Measurements from ENCODE around the gene PKNOX2. TPM values are rescaled to one million over a fixed set of nuclear protein-coding genes. Genes with fewer than 3 reads are reported as not detected.

The PKNOX2 gene
- total RNA-seq, 1 donor from 2014 or later, result 12.1 TPM

GRCh38 chr11:125279676-125280418 is 115.3 kb downstream of the PKNOX2 start:
- TF ChIP-seq, protein P1, sequence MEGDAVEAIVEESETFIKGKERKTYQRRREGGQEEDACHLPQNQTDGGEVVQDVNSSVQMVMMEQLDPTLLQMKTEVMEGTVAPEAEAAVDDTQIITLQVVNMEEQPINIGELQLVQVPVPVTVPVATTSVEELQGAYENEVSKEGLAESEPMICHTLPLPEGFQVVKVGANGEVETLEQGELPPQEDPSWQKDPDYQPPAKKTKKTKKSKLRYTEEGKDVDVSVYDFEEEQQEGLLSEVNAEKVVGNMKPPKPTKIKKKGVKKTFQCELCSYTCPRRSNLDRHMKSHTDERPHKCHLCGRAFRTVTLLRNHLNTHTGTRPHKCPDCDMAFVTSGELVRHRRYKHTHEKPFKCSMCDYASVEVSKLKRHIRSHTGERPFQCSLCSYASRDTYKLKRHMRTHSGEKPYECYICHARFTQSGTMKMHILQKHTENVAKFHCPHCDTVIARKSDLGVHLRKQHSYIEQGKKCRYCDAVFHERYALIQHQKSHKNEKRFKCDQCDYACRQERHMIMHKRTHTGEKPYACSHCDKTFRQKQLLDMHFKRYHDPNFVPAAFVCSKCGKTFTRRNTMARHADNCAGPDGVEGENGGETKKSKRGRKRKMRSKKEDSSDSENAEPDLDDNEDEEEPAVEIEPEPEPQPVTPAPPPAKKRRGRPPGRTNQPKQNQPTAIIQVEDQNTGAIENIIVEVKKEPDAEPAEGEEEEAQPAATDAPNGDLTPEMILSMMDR (IDR thresholded peaks at IDR 0.05), result no peak

GRCh38 chr11:125280646-125281045 is 116.1 kb downstream of the PKNOX2 start:
- peaks cover 0 to 4% of the 10 kb centered on the region in 2 donors for H3K4me1 ChIP-seq
- DNase-seq (ENCODE audit: low spot score in 2 of 2), result no peak
- no peaks in the 10 kb centered on the region for H3K9me3 ChIP-seq
- H3K36me3 ChIP-seq, result no peaks in the 10 kb centered on the region
- intact Hi-C loops (cut with DNase I), result no loop called here
- no peak overlapping the region for H3K27ac ChIP-seq
- no peaks in the 10 kb centered on the region for H3K27me3 ChIP-seq
- TF ChIP-seq, protein P1 (IDR thresholded peaks at IDR 0.05), result no peak
- no peak overlapping the region for H3K4me3 ChIP-seq

More at GRCh38 chr11:125279676-125280418, 115.3 kb downstream of the PKNOX2 start:
- Histone ChIP-seq H3K36me3 (no peaks in the 10 kb centered on the region), H3K27me3 (no peaks in the 10 kb centered on the region), H3K4me3 (no peak overlapping the region), H3K4me1 (peaks cover 1 to 10% of the 10 kb centered on the region in 2 donors), H3K27ac (no peak overlapping the region), H3K9me3 (no peaks in the 10 kb centered on the region)
- DNase-seq (ENCODE audit: low spot score in 2 of 2), result no peak
- intact Hi-C loops (cut with DNase I), result loop anchor here (5.0 kb wide), 2 partner anchors 67 to 113 kb away; no protein-coding TSS in a partner anchor

DNA sequence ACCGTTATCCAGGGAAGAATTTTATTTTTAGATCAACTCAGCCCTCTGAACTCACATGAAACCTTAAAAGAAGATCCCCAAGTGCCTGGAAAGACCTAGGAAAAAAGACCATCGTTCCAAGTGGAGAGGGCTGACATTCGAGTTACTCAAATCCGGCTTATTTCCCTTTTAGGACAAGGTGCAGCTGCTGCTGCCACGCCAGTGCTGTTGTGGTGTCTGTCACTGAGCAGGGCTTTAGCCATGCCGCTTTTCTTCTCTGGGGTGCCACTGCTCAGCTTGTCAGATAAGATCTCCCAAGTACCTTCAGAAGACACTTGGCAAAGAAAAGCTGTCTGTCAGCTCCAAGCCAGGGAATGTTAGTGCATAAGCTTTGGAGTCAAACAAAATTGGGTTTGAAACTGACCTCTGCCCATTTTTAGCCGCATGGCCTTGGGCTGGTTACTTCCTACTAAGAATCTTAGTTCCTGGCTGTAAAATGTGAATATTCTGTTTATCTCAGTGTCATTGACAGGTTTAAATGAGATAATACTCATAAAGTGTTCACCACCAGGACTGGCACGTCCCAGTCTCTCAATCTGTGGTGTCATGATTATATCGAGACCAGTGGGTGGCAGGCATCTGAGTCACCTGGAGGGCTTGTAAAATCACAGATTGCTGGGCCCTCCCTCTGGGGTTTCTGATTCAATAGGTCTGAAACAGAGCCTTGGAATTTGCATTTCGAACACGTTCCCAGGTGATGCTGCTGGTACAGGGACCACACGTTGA is 117.5 kb downstream of the PKNOX2 start:
- Histone ChIP-seq H3K27ac (no peak overlapping the region), H3K4me1 (no peaks in the 10 kb centered on the region)

GRCh38 chr11:125282596-125282914 is 118.0 kb downstream of the PKNOX2 start:
- TF ChIP-seq, protein P1 (IDR thresholded peaks at IDR 0.05), result no peak
- H3K27me3 ChIP-seq, result no peaks in the 10 kb centered on the region
- DNase-seq (ENCODE audit: low spot score in 2 of 2), result no peak
- no peaks in the 10 kb centered on the region for H3K9me3 ChIP-seq
- intact Hi-C loops (cut with DNase I), result no loop called here
- H3K4me1 ChIP-seq, result no peaks in the 10 kb centered on the region
- no peaks in the 10 kb centered on the region for H3K36me3 ChIP-seq
- no peak overlapping the region for H3K4me3 ChIP-seq
- H3K27ac ChIP-seq, result no peak overlapping the region

More for the DNA sequence above, 117.5 kb downstream of the PKNOX2 start:
- no peaks in the 10 kb centered on the region for H3K36me3 ChIP-seq
- no peaks in the 10 kb centered on the region for H3K9me3 ChIP-seq
- TF ChIP-seq, protein P1 (IDR thresholded peaks at IDR 0.05), result no peak
- no peak for DNase-seq (ENCODE audit: low spot score in 2 of 2)
- no peaks in the 10 kb centered on the region for H3K27me3 ChIP-seq
- H3K4me3 ChIP-seq, result no peak overlapping the region
- intact Hi-C loops (cut with DNase I), result no loop called here

DNA sequence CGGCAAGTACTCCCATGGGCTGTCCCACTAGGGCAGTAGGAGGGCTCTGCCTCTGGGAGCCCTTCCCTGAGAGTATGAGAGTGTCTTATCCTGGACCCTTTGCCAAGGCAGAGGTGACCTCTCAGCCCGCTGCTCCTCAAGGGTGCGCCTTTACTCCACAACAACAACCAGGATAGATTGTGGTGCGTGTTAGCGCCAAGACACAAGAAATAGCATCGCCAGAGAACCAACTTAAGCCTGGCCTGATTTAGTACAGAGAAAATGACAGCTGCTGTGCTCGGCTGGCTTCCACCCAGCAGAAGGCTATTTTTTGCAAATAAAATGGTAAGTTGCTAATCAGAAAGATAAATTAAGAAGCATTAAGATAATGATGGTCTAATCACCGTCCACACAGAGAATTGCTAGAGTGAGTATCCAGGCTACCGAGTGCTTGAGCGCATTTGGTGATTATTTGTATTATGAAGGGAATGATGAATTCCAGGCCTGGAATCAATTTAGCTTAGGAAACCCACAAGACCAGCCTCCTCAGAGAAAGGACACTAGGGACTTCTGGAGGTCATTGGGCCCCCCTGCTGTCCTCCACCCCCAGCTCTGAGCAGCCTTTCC is 119.8 kb downstream of the PKNOX2 start:
- no peak overlapping the region for H3K4me3 ChIP-seq
- no peaks in the 10 kb centered on the region for H3K27me3 ChIP-seq
- H3K9me3 ChIP-seq, result no peaks in the 10 kb centered on the region
- TF ChIP-seq, protein P1 (IDR thresholded peaks at IDR 0.05), result no peak
- no peak overlapping the region for H3K27ac ChIP-seq
- DNase-seq (ENCODE audit: low spot score in 2 of 2), result no peak
- H3K4me1 ChIP-seq, result no peaks in the 10 kb centered on the region
- intact Hi-C loops (cut with DNase I), result no loop called here
- H3K36me3 ChIP-seq, result no peaks in the 10 kb centered on the region

Measured in ascending aorta (tissue), 2 donors.